ENCODE data around the gene CDKAL1. TPM values are rescaled to one million over a fixed set of nuclear protein-coding genes. Genes with fewer than 3 reads are reported as not detected.

CDKAL1 gene
- total and polyA plus RNA-seq, 2 of the 13 experiments (the other 11 are each of a cell fraction or from before 2014, with no cell fraction given) = 9.5 to 27.7 TPM

DNA sequence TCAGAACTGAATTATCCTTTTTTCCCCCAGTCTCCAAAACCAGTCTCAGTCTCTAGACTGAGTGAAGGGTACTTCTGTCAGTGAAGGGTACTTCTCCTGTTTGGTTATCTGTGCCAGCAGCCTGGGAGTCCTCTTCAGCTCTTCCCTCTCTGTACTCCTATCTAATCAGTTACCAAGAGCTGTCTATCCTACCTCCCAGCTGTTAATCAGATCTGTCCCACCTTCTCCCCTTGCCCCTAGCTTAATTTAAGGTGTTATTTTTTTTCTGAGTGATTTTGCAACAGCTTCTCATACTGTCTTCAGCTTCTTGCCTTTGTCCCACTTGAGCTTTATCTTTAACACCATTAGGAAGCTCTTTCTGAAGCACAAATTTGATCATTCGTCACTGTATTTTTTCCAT, 567.4 kb downstream of the CDKAL1 start:
- no peaks in the 10 kb centered on the region for H3K79me2 ChIP-seq (ENCODE audit: insufficient read depth, low read length)
- no peak for TF ChIP-seq ZNF230 (CRISPR knock-in tag; IDR thresholded peaks at IDR 0.05)
- intact Hi-C loops (cut with micrococcal nuclease; ENCODE audit: unreplicated experiment) = no loop called here
- H3K27me3 ChIP-seq (ENCODE audit: control insufficient read depth in 1 of 2, insufficient read depth in 2 of 2, low read length in 2 of 2) = no peaks in the 10 kb centered on the region
- ChIA-PET POLR2A (no interaction called here), CTCF (ENCODE audit: low intra/inter-chr PET ratio, low total read pairs) (no interaction called here)
- no peak overlapping the region for H3K4me2 ChIP-seq (ENCODE audit: low read depth, low read length)
- BruUV-seq (replicated peaks) = no TSS peak
- H3K4me3 ChIP-seq (replicated peaks in 1 of 3; ENCODE audit: insufficient read depth in 1 of 3, low read depth in 2 of 3, low read length in 3 of 3) = no peak overlapping the region
- no peak for FAIRE-seq
- 92% methylated on average over 1 of the region's 1 CpG for WGBS (ENCODE audit: low lambda C conversion rate)
- in situ Hi-C loops (cut with HindIII; ENCODE audit: extremely low pct_ligation_motif_present, low pct_unique_long_range_greater_than_20kb) = no loop called here
- H3K4me1 ChIP-seq (ENCODE audit: insufficient read depth, low read length) = peaks cover 54% of the 10 kb centered on the region
- no peak for DNase-seq (ENCODE audit: low spot score)
- no peak overlapping the region for H3K9ac ChIP-seq (ENCODE audit: insufficient read depth, low read depth, low read length)
- no peaks in the 10 kb centered on the region for H3K36me3 ChIP-seq (replicated peaks in 1 of 2; ENCODE audit: control insufficient read depth in 1 of 2, insufficient read depth in 2 of 2, low read length in 2 of 2)
- no peaks in the 10 kb centered on the region for H4K20me1 ChIP-seq (ENCODE audit: insufficient read depth, low read length)
- H3K9me3 ChIP-seq (ENCODE audit: low read length) = no peaks in the 10 kb centered on the region
- H3K27ac ChIP-seq (ENCODE audit: extremely low read length, insufficient read depth, low read length) = no peak overlapping the region
- ATAC-seq = no peak
- no peak overlapping the region for H2AFZ ChIP-seq (ENCODE audit: low read length)

GRCh38 chr6:21102201-21102600, 567.9 kb downstream of the CDKAL1 start:
- 78% methylated on average over 7 of the region's 7 CpGs for WGBS (ENCODE audit: low lambda C conversion rate)
- FAIRE-seq (no peak), ATAC-seq (no peak), DNase-seq (ENCODE audit: low spot score) (no peak)
- no peak overlapping the region for H3K4me3 ChIP-seq (replicated peaks in 1 of 3; ENCODE audit: insufficient read depth in 1 of 3, low read depth in 2 of 3, low read length in 3 of 3)
- H3K36me3 ChIP-seq (replicated peaks in 1 of 2; ENCODE audit: control insufficient read depth in 1 of 2, insufficient read depth in 2 of 2, low read length in 2 of 2) = no peaks in the 10 kb centered on the region
- H3K4me2 ChIP-seq (ENCODE audit: low read depth, low read length) = no peak overlapping the region
- H4K20me1 ChIP-seq (ENCODE audit: insufficient read depth, low read length) = no peaks in the 10 kb centered on the region
- H3K9ac ChIP-seq (ENCODE audit: insufficient read depth, low read depth, low read length) = no peak overlapping the region
- no TSS peak for BruUV-seq (replicated peaks)
- intact Hi-C loops (cut with micrococcal nuclease; ENCODE audit: unreplicated experiment) = no loop called here
- H3K27ac ChIP-seq (ENCODE audit: extremely low read length, insufficient read depth, low read length) = no peak overlapping the region
- H2AFZ ChIP-seq (ENCODE audit: low read length) = no peak overlapping the region
- H3K27me3 ChIP-seq (ENCODE audit: control insufficient read depth in 1 of 2, insufficient read depth in 2 of 2, low read length in 2 of 2) = no peaks in the 10 kb centered on the region
- no peaks in the 10 kb centered on the region for H3K9me3 ChIP-seq (ENCODE audit: low read length)
- ChIA-PET CTCF (ENCODE audit: low intra/inter-chr PET ratio, low total read pairs) (no interaction called here), POLR2A (no interaction called here)
- H3K79me2 ChIP-seq (ENCODE audit: insufficient read depth, low read length) = no peaks in the 10 kb centered on the region
- H3K4me1 ChIP-seq (ENCODE audit: insufficient read depth, low read length) = peaks cover 54% of the 10 kb centered on the region
- in situ Hi-C loops (cut with HindIII; ENCODE audit: extremely low pct_ligation_motif_present, low pct_unique_long_range_greater_than_20kb) = no loop called here
- TF ChIP-seq, protein P1, sequence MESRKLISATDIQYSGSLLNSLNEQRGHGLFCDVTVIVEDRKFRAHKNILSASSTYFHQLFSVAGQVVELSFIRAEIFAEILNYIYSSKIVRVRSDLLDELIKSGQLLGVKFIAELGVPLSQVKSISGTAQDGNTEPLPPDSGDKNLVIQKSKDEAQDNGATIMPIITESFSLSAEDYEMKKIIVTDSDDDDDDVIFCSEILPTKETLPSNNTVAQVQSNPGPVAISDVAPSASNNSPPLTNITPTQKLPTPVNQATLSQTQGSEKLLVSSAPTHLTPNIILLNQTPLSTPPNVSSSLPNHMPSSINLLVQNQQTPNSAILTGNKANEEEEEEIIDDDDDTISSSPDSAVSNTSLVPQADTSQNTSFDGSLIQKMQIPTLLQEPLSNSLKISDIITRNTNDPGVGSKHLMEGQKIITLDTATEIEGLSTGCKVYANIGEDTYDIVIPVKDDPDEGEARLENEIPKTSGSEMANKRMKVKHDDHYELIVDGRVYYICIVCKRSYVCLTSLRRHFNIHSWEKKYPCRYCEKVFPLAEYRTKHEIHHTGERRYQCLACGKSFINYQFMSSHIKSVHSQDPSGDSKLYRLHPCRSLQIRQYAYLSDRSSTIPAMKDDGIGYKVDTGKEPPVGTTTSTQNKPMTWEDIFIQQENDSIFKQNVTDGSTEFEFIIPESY (CRISPR knock-in tag; IDR thresholded peaks at IDR 0.05) = no peak
- TF ChIP-seq HMGXB4 (CRISPR knock-in tag; IDR thresholded peaks at IDR 0.05; ENCODE audit: borderline replicate concordance in 1 of 2, low read depth in 1 of 2) = no peak
- TF ChIP-seq RXRB (CRISPR knock-in tag; IDR thresholded peaks at IDR 0.05; ENCODE audit: borderline replicate concordance) = no peak
- no peak for TF ChIP-seq ELF4 (CRISPR knock-in tag; IDR thresholded peaks at IDR 0.05; ENCODE audit: borderline replicate concordance)
- TF ChIP-seq ISL2 (CRISPR knock-in tag; IDR thresholded peaks at IDR 0.05) = no peak
- TF ChIP-seq, protein P2, sequence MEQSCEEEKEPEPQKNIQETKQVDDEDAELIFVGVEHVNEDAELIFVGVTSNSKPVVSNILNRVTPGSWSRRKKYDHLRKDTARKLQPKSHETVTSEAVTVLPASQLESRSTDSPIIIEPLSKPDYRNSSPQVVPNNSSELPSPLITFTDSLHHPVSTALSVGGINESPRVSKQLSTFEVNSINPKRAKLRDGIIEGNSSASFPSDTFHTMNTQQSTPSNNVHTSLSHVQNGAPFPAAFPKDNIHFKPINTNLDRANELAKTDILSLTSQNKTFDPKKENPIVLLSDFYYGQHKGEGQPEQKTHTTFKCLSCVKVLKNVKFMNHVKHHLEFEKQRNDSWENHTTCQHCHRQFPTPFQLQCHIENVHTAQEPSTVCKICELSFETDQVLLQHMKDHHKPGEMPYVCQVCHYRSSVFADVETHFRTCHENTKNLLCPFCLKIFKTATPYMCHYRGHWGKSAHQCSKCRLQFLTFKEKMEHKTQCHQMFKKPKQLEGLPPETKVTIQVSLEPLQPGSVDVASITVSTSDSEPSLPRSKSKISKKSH (CRISPR knock-in tag; IDR thresholded peaks at IDR 0.05; ENCODE audit: borderline replicate concordance) = no peak
- TF ChIP-seq GRHL1 (CRISPR knock-in tag; conservative IDR thresholded peaks at IDR 0.05) = no peak
- no peak for TF ChIP-seq ZSCAN29 (CRISPR knock-in tag; conservative IDR thresholded peaks at IDR 0.05)
- TF ChIP-seq KDM4B (CRISPR knock-in tag; IDR thresholded peaks at IDR 0.05) = no peak
- no peak for TF ChIP-seq PAF1 (CRISPR knock-in tag; IDR thresholded peaks at IDR 0.05)
